ENCODE results near the gene COA5.

DNA sequence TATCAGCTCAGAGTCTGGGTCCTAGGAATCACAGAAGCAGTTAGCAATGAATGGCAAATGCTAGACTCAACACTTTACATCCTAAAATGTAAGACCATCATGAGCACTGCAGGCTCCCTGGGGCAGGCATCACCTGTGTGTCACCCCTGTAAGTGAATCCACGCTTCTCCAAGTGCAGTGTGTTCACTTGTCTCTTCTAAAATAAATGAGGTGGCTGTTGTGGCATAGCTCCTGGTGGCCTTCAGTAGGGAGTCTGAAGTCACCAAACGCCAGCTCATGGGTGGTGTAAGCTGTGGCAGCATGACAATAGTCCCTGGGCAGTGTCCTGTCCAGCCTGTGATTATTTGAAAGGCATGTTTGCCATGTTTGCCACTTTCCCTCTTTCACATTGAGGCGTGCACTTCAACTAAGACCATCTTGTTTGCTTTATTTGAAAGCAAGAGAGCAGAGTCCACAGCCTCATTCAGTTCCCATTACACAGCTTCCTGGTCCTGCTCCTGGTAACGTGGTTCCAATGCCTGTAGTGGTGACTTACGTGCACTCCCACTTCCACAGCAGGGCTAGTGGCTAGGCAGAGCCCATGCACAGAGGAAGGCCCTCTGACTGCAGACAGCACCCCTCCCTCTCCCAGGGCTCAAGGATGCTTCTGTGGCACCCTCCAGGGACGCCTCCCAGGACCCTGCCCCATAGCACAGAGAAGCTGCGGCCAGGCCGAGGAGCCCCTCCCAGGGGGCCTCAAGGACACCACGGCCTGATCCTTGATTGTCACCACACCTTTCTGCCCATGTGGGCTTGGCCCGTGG lies 24.3 kb downstream of the COA5 start:
- TF ChIP-seq, protein P1, sequence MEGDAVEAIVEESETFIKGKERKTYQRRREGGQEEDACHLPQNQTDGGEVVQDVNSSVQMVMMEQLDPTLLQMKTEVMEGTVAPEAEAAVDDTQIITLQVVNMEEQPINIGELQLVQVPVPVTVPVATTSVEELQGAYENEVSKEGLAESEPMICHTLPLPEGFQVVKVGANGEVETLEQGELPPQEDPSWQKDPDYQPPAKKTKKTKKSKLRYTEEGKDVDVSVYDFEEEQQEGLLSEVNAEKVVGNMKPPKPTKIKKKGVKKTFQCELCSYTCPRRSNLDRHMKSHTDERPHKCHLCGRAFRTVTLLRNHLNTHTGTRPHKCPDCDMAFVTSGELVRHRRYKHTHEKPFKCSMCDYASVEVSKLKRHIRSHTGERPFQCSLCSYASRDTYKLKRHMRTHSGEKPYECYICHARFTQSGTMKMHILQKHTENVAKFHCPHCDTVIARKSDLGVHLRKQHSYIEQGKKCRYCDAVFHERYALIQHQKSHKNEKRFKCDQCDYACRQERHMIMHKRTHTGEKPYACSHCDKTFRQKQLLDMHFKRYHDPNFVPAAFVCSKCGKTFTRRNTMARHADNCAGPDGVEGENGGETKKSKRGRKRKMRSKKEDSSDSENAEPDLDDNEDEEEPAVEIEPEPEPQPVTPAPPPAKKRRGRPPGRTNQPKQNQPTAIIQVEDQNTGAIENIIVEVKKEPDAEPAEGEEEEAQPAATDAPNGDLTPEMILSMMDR (IDR thresholded peaks at IDR 0.05; ENCODE audit: insufficient read depth, low read length, poor library complexity, severe bottlenecking), result no peak
- TF ChIP-seq EZH2phosphoT487 (conservative IDR thresholded peaks at IDR 0.05; ENCODE audit: low read length), result no peak

All from SU-DHL-6 (cell line).